Right atrium auricular region (tissue), 2 donors: ENCODE results near the gene DLGAP1. TPM values are rescaled to one million over a fixed set of nuclear protein-coding genes. Genes with fewer than 3 reads are reported as not detected.

Experiments used
- DNase-seq: peaks from one replicate; pipeline ENCODE4 v3.0.0-alpha.2; 2019; ENCODE audit warnings: low spot score
- H3K27ac ChIP-seq, 2 donors: fragments of 200-600 bp; sonication (generic); 1 replicate in 1 of 2; 2 replicates in 1 of 2; pipeline ENCODE4 v1.5.1; 2016 to 2019
- H3K27me3 ChIP-seq, 2 donors: fragments of 200-600 bp; sonication (generic); one replicate each; pipeline versions ENCODE4 v1.5.1 to v1.6.0; 2017 to 2019
- H3K36me3 ChIP-seq: fragments of 200-600 bp; sonication (generic); one replicate; pipeline ENCODE4 v1.5.1; 2016
- H3K4me1 ChIP-seq, 2 donors: fragments of 200-600 bp; sonication (generic); one replicate each; pipeline versions ENCODE4 v1.5.1 to v1.6.0; 2017 to 2019
- H3K4me3 ChIP-seq, 2 donors: fragments of 200-600 bp; sonication (generic); 1 replicate in 1 of 2; 2 replicates in 1 of 2; pipeline ENCODE4 v1.5.1; 2017 to 2019; ENCODE audit warnings: mild to moderate bottlenecking in 1 of 2, moderate library complexity in 1 of 2
- H3K9me3 ChIP-seq, 2 donors: fragments of 200-600 bp; sonication (generic); one replicate each; pipeline ENCODE4 v1.5.1; 2019
- CTCF ChIP-seq, 2 donors: fragments of 200-600 bp; sonication (generic); IDR thresholded peaks; one replicate each; pipeline ENCODE4 v1.5.1; 2019; ENCODE audit warnings: antibody characterized with exemption in 2 of 2
- total RNA-seq, 2 donors: library from RNA; depleted of rRNA; stranded (reverse); fragments of >200 nt; gene quantifications; one replicate each; pipeline ENCODE4 v1.1.0, GENCODE V29; 2016

DLGAP1 gene
- total RNA-seq, 2 donors from 2014 or later, result 0.56 to 1.1 TPM

GRCh38 chr18:3993941-3994687, 461.0 kb downstream of the DLGAP1 start:
- no peaks in the 10 kb centered on the region for H3K27me3 ChIP-seq

GRCh38 chr18:3985664-3986063, 469.4 kb downstream of the DLGAP1 start:
- no peaks in the 10 kb centered on the region for H3K4me1 ChIP-seq
- H3K27me3 ChIP-seq, result no peaks in the 10 kb centered on the region
- no peaks in the 10 kb centered on the region for H3K36me3 ChIP-seq
- H3K4me3 ChIP-seq, result no peak overlapping the region
- no peaks in the 10 kb centered on the region for H3K9me3 ChIP-seq
- no peak overlapping the region for H3K27ac ChIP-seq
- no peak for TF ChIP-seq CTCF (IDR thresholded peaks at IDR 0.05)
- no peak for DNase-seq

More at GRCh38 chr18:3993941-3994687, 461.0 kb downstream of the DLGAP1 start:
- no peaks in the 10 kb centered on the region for H3K9me3 ChIP-seq
- no peak overlapping the region for H3K27ac ChIP-seq
- TF ChIP-seq CTCF (IDR thresholded peaks at IDR 0.05), result no peak
- H3K4me1 ChIP-seq, result no peaks in the 10 kb centered on the region
- no peak for DNase-seq
- no peak overlapping the region for H3K4me3 ChIP-seq
- no peaks in the 10 kb centered on the region for H3K36me3 ChIP-seq

GRCh38 chr18:3985020-3985419, 470.1 kb downstream of the DLGAP1 start:
- no peak overlapping the region for H3K4me3 ChIP-seq
- H3K27ac ChIP-seq, result no peak overlapping the region
- no peaks in the 10 kb centered on the region for H3K36me3 ChIP-seq
- no peak for TF ChIP-seq CTCF (IDR thresholded peaks at IDR 0.05)
- no peaks in the 10 kb centered on the region for H3K27me3 ChIP-seq
- no peaks in the 10 kb centered on the region for H3K4me1 ChIP-seq
- no peak for DNase-seq
- no peaks in the 10 kb centered on the region for H3K9me3 ChIP-seq

DNA sequence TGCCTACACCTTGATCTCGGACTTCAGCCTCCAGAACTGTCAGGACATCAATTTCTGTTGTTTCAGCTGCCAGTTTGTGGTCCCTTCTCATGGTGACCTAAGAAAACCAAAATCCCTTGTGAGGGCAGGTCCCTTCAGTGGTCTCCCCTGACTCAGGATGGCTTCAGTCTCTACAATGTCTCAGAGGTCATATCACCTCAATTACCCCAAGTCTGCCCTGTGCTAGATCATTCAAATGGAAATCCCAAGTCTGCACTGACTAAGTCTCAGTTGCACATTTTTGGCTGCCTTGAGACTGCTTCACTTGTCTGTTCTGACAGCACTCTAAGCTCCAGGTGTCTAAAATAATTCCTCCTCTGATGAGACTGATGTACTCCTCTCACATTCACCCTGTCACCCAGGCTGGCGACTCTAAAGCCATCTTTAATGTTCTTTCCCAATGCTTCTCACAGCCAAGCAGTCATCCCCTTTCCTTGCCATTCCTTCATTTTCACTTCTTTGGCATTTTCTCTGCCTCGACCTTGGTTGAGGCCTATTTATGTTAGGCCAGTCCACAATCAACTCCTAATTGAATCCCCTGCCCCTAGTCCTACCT, 470.8 kb downstream of the DLGAP1 start:
- no peaks in the 10 kb centered on the region for H3K27me3 ChIP-seq
- no peaks in the 10 kb centered on the region for H3K4me1 ChIP-seq
- no peak overlapping the region for H3K27ac ChIP-seq
- no peaks in the 10 kb centered on the region for H3K36me3 ChIP-seq
- no peak for TF ChIP-seq CTCF (IDR thresholded peaks at IDR 0.05)
- DNase-seq, result no peak
- H3K4me3 ChIP-seq, result no peak overlapping the region
- H3K9me3 ChIP-seq, result peaks cover 0 to 4% of the 10 kb centered on the region in 2 donors

- Histone ChIP-seq H3K27ac (no peak overlapping the region), H3K9me3 (peaks cover 0 to 12% of the 10 kb centered on the region in 2 donors), H3K36me3 (no peaks in the 10 kb centered on the region), H3K4me3 (no peak overlapping the region), H3K4me1 (no peaks in the 10 kb centered on the region), H3K27me3 (no peaks in the 10 kb centered on the region)
- no peak for DNase-seq
- no peak for TF ChIP-seq CTCF (IDR thresholded peaks at IDR 0.05)
Observed at GRCh38 chr18:3983351-3983969, 471.6 kb downstream of the DLGAP1 start.
